GM19238 (cell line): ENCODE measurements around the gene MBIP.

Experiments
- DNase-seq: peaks from one replicate; pipeline ENCODE4 v3.0.0; 2011; ENCODE audit warnings: low spot score; ENCODE audit not compliant: insufficient read length

The MBIP gene

DNA sequence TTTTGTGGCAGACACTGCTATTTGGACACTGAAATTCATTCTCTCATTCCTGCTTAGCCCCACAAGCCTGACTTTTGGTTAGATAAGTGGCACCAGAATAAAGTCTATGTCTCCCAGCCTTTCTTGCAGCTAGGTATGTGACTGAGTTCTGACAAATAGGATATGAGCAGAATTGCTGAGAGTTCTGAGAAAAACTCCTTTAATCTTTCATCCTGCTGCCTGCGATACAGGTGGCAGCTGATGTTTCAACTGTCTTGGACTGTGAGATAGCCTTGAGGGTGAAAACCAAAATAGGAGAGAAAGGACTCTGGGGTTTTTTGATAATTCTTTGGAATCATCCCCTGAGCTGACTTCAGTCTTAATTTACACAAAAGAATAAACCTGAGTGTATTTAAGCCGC lies 55.8 kb downstream of the MBIP start:
- DNase-seq = no peak

DNA sequence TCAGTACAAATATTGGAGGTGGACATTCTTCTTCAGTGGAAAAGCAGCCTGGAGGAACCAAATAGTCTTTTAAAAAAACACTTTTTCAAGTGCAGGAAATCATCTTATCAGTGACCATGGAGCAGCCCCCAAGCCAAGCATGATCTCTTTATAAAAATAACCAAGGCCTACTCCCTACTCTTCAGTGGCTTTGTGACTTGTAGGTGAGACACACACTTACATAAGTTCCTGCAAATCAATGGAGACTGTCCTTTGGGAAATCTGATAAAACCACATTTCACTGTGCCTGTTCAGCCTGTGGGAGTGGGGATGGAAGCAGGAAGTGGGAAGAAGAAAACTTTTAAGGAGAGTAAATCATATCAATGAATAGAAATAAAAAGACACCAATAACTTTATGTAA lies 56.3 kb downstream of the MBIP start:
- DNase-seq = no peak

DNA sequence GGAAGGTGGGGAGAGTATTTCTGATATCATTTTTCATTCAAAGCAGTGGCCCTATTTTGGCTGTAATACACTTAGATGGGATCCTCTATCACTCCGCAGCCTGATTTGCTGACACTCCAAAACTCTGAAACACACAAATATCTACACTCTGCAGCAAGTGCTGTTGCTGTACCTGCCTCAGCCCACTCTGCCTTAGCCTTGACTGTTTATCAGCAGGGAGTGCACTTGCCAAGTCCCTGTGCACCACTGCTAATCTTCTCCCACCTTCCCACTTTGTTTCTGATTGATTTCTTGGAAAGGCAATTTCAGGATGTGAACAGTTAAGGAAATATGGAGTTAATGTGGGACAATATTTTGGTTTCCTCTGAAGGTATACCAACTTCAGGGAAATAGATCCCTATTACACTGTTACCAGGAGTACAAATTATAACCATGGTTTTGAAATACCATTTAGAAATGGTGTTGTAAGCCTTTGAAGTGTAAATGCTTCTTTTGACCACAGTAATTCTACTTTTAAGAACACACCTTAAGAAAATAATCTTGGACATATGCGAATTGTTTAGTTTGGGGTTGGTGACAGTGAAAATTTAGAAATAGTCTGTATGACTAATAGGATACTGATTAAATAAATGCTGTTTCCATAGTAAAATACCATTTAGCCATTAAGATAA lies 59.3 kb downstream of the MBIP start:
- no peak for DNase-seq

DNA sequence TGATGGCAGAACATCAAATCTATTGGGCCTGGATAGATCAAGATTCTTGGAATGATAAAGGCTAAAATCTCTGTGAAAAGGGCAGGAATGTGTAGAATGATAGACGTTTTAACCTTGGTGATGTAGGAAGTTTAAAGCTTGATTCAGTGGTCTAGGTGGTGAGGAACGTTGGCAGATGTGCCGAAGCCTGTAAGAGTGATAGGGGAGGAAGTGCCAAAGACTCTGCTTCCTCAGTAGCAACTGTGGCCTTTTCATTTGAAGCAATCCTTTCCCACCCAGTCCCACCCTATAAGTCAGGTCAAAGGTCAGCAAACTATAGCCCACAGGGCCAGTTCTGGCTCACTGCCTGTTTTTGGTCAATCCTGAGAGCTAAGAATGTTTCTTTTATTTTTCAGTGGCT lies 62.2 kb downstream of the MBIP start:
- no peak for DNase-seq

DNA sequence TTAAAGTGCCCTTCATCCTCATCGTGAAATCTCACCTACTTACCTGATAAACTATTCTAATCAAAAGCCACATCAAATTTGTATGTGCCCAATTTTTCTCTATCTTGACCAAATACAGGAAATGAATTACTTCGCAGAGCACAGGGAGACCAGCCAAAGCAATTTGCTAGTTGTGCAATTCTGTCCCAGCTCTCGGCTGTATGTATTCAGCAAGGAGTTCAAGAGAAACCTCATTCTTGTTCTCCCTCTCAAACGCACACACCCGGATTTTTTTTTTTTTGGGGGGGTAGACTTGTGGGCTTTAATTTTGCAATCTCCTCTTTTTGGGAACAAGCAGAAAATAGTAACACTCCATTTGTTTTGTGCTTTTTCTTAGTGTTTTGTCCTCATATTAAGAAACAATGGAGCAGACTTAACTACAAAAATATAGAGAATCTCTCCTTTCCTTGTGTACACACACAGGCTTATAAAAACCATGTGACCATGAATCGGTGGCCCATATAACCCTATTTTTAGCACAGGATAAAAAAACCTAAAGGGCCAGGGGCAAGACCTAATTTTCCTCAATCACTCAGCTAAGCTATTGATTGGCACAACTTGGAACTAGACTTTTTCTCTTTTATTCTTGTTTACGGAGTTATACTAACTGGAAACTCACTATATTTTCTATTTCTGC lies 64.2 kb downstream of the MBIP start:
- no peak for DNase-seq

DNA sequence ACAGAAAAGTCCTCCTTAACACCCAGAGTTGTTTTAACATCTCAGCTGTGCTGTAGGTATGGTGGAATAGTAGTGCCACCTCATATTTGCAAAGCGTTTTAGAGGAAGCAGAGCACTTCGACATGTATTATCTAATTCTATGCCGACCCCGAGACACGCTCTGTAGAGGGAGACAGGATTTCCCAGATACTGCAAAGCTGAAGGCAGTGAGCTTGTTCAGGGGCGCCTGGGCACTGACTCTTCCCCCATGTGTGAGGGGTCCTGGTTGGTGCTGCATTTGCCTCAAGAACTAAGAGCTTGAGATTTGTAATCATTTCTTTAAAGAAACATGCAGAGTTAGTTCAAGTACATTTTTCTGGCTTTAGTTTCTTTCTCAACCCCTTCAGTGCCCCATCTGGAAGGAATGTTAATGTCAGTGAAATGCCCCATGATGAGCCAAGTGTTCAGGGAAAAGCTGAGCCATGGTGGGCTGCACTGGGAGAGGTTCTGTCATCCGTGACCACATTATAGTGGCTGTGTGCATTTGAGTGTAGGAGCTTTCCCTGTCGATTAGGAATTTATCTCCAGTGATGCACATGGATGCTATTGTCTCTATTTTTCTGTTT lies 66.3 kb downstream of the MBIP start:
- DNase-seq = no peak
